Measurements from ENCODE around the gene TUBGCP2. TPM values are rescaled to one million over a fixed set of nuclear protein-coding genes. Genes with fewer than 3 reads are reported as not detected.
A peak's percentile ranks its signal among the peaks of the same experiment; 100 is the strongest.

The TUBGCP2 gene
- total RNA-seq, 1 experiment from 2014 or later: 92.2 TPM

GRCh38 chr10:133276435-133277201 is 32.1 kb downstream of the TUBGCP2 start, which contains the start of gene ADAM8:
ADAM8 (minus strand) TSS chr10:133276868; CDS start chr10:133276817, 51 bp downstream.
- Histone ChIP-seq H3K4me1 (peaks cover 53% of the 10 kb centered on the region), H3K27me3 (replicated peaks; ENCODE audit: control insufficient read depth, insufficient read depth, low read length) (no peaks in the 10 kb centered on the region), H3K36me3 (ENCODE audit: control insufficient read depth, insufficient read depth, low read length) (peaks cover 6% of the 10 kb centered on the region), H3K9me3 (no peaks in the 10 kb centered on the region), H3K4me3 (ENCODE audit: low read depth, low read length) (peak within 1 kb of the TSS; percentile 52)
- CTCF ChIA-PET: interaction anchor here (0.6 to 1.0 kb wide), 3 partner anchors 8 to 20 kb away, joined by 3 to 4 read pairs (median 4); no protein-coding TSS in a partner anchor
- Mint-ChIP-seq H3K27me3 (ENCODE audit: insufficient read depth, unreplicated experiment) (no peaks in the 10 kb centered on the region), H3K36me3 (ENCODE audit: insufficient read depth, unreplicated experiment) (peaks cover 31% of the 10 kb centered on the region), H3K4me1 (ENCODE audit: low read depth, unreplicated experiment) (peaks cover 11% of the 10 kb centered on the region), H3K9me3 (ENCODE audit: unreplicated experiment) (no peaks in the 10 kb centered on the region), H3K4me3 (ENCODE audit: unreplicated experiment) (peak within 1 kb of the TSS; percentile 62), H3K27ac (ENCODE audit: unreplicated experiment) (peak within 1 kb of the TSS; percentile 80)
- POLR2A ChIA-PET: interaction anchor here (0.6 kb wide), 1 partner anchor 61 kb away, joined by 6 read pairs; no protein-coding TSS in a partner anchor
- no TSS peak for BruUV-seq (replicated peaks)
- DNase-seq: peak; percentile 83 to 88
- TF ChIP-seq CTCF (IDR thresholded peaks at IDR 0.05; ENCODE audit: insufficient read depth in 1 of 2, low read depth in 1 of 2, low read length in 1 of 2, severe bottlenecking in 1 of 2, unreplicated experiment in 1 of 2): no peak
- intact Hi-C loops (cut with micrococcal nuclease; ENCODE audit: unreplicated experiment): no loop called here

- Histone ChIP-seq H3K4me3 (ENCODE audit: low read depth, low read length) (peak overlapping the region; percentile 52), H3K36me3 (ENCODE audit: control insufficient read depth, insufficient read depth, low read length) (peaks cover 6% of the 10 kb centered on the region), H3K27me3 (replicated peaks; ENCODE audit: control insufficient read depth, insufficient read depth, low read length) (no peaks in the 10 kb centered on the region), H3K4me1 (peaks cover 53% of the 10 kb centered on the region), H3K9me3 (no peaks in the 10 kb centered on the region)
- H3K36me3 Mint-ChIP-seq (ENCODE audit: insufficient read depth, unreplicated experiment): peaks cover 31% of the 10 kb centered on the region
- no peaks in the 10 kb centered on the region for H3K9me3 Mint-ChIP-seq (ENCODE audit: unreplicated experiment)
- no peak for DNase-seq
- TF ChIP-seq CTCF (IDR thresholded peaks at IDR 0.05; ENCODE audit: insufficient read depth in 1 of 2, low read depth in 1 of 2, low read length in 1 of 2, severe bottlenecking in 1 of 2, unreplicated experiment in 1 of 2): no peak
- CTCF ChIA-PET: interaction anchor here (0.6 to 1.0 kb wide), 2 partner anchors 18 to 19 kb away, joined by 4 read pairs; no protein-coding TSS in a partner anchor
- TSS peak; percentile 51 for BruUV-seq (replicated peaks)
- no peaks in the 10 kb centered on the region for H3K27me3 Mint-ChIP-seq (ENCODE audit: insufficient read depth, unreplicated experiment)
- intact Hi-C loops (cut with micrococcal nuclease; ENCODE audit: unreplicated experiment): no loop called here
- H3K27ac Mint-ChIP-seq (ENCODE audit: unreplicated experiment): peak overlapping the region; percentile 80
- peak overlapping the region; percentile 62 for H3K4me3 Mint-ChIP-seq (ENCODE audit: unreplicated experiment)
- POLR2A ChIA-PET: no interaction called here
- H3K4me1 Mint-ChIP-seq (ENCODE audit: low read depth, unreplicated experiment): peaks cover 11% of the 10 kb centered on the region
Observed at GRCh38 chr10:133276100-133276434, 32.6 kb downstream of the TUBGCP2 start.

- H3K27me3 ChIP-seq (replicated peaks; ENCODE audit: control insufficient read depth, insufficient read depth, low read length): no peaks in the 10 kb centered on the region
- DNase-seq: no peak
- no peaks in the 10 kb centered on the region for H3K9me3 ChIP-seq
- Mint-ChIP-seq H3K27ac (ENCODE audit: unreplicated experiment) (peak overlapping the region; percentile 80), H3K27me3 (ENCODE audit: insufficient read depth, unreplicated experiment) (no peaks in the 10 kb centered on the region), H3K36me3 (ENCODE audit: insufficient read depth, unreplicated experiment) (peaks cover 28% of the 10 kb centered on the region), H3K9me3 (ENCODE audit: unreplicated experiment) (no peaks in the 10 kb centered on the region), H3K4me1 (ENCODE audit: low read depth, unreplicated experiment) (peaks cover 11% of the 10 kb centered on the region), H3K4me3 (ENCODE audit: unreplicated experiment) (peak overlapping the region; percentile 62)
- peaks cover 6% of the 10 kb centered on the region for H3K36me3 ChIP-seq (ENCODE audit: control insufficient read depth, insufficient read depth, low read length)
- H3K4me1 ChIP-seq: peaks cover 53% of the 10 kb centered on the region
- CTCF ChIA-PET: interaction anchor here (1.0 to 1.5 kb wide), 2 partner anchors 18 kb away, joined by 4 to 7 read pairs; no protein-coding TSS in a partner anchor
- no TSS peak for BruUV-seq (replicated peaks)
- TF ChIP-seq CTCF (IDR thresholded peaks at IDR 0.05; ENCODE audit: insufficient read depth in 1 of 2, low read depth in 1 of 2, low read length in 1 of 2, severe bottlenecking in 1 of 2, unreplicated experiment in 1 of 2): no peak
- intact Hi-C loops (cut with micrococcal nuclease; ENCODE audit: unreplicated experiment): no loop called here
- POLR2A ChIA-PET: no interaction called here
- no peak overlapping the region for H3K4me3 ChIP-seq (ENCODE audit: low read depth, low read length)
Observed at GRCh38 chr10:133275684-133276092, 33.0 kb downstream of the TUBGCP2 start.
